DMS 273 (cell line): ENCODE measurements around the gene PKN3.
"Not testable (repeated sequence)": the region's sequence is repeated elsewhere in the genome, so short reads cannot be mapped to it uniquely, and the experiment has no call there.

Source experiments
- DNase-seq: peaks from one replicate; lab custom pipeline; 2025; ENCODE audit not compliant: unreplicated experiment; lab: John Stamatoyannopoulos, UW

PKN3 gene

GRCh38 chr9:128690684-128691034 is 11.6 kb upstream of the PKN3 start:
- DNase-seq: no peak

GRCh38 chr9:128693738-128694137 is 8.6 kb upstream of the PKN3 start:
- DNase-seq: not testable (repeated sequence)

- no peak for DNase-seq
Measured at GRCh38 chr9:128694344-128694743, 8.0 kb upstream of the PKN3 start.

GRCh38 chr9:128696923-128697707 is 5.2 kb upstream of the PKN3 start:
- DNase-seq: no peak

GRCh38 chr9:128699096-128699795 is 3.1 kb upstream of the PKN3 start:
- not testable (repeated sequence) for DNase-seq

GRCh38 chr9:128701227-128701854 is 962 bp upstream of the PKN3 start:
- no peak for DNase-seq

GRCh38 chr9:128702949-128703615 is 779 bp downstream of the PKN3 start:
- DNase-seq: no peak

- DNase-seq: no peak
Measured at GRCh38 chr9:128703616-128704355, 1.5 kb downstream of the PKN3 start.

- no peak for DNase-seq
Measured at GRCh38 chr9:128704356-128704670, 2.0 kb downstream of the PKN3 start.

- no peak for DNase-seq
Measured at GRCh38 chr9:128705051-128705965, 3.0 kb downstream of the PKN3 start.

- no peak for DNase-seq
Measured at GRCh38 chr9:128706045-128706444, 3.7 kb downstream of the PKN3 start.

GRCh38 chr9:128706671-128707381 is 4.5 kb downstream of the PKN3 start:
- no peak for DNase-seq

- DNase-seq: no peak
Measured at GRCh38 chr9:128707446-128707845, 5.1 kb downstream of the PKN3 start.

- DNase-seq: no peak
Measured at GRCh38 chr9:128712451-128713410, 10.4 kb downstream of the PKN3 start.

- DNase-seq: no peak
Measured at GRCh38 chr9:128713411-128713780, 11.1 kb downstream of the PKN3 start.

- no peak for DNase-seq
Measured at GRCh38 chr9:128713941-128714573, 11.8 kb downstream of the PKN3 start.

GRCh38 chr9:128714586-128715435 is 12.5 kb downstream of the PKN3 start:
- no peak for DNase-seq
